H4 (cell line): ENCODE data around the gene ECE2. TPM values are rescaled to one million over a fixed set of nuclear protein-coding genes. Genes with fewer than 3 reads are reported as not detected.
"Not testable (repeated sequence)": the region's sequence is repeated elsewhere in the genome, so short reads cannot be mapped to it uniquely, and the experiment has no call there.

Experiments
- DNase-seq: peaks from one replicate; pipeline ENCODE4 v3.0.0-alpha.2; 2015; ENCODE audit warnings: low spot score
- total RNA-seq: library from RNA; depleted of rRNA; stranded (reverse); fragments of >200 nt; shearing (Covaris generic); gene quantifications from 2 replicates; pipeline ENCODE4 v1.2.3, GENCODE V29; 2014; rRNA removed

The ECE2 gene
- total RNA-seq, 1 experiment from 2014 or later = not detected

DNA sequence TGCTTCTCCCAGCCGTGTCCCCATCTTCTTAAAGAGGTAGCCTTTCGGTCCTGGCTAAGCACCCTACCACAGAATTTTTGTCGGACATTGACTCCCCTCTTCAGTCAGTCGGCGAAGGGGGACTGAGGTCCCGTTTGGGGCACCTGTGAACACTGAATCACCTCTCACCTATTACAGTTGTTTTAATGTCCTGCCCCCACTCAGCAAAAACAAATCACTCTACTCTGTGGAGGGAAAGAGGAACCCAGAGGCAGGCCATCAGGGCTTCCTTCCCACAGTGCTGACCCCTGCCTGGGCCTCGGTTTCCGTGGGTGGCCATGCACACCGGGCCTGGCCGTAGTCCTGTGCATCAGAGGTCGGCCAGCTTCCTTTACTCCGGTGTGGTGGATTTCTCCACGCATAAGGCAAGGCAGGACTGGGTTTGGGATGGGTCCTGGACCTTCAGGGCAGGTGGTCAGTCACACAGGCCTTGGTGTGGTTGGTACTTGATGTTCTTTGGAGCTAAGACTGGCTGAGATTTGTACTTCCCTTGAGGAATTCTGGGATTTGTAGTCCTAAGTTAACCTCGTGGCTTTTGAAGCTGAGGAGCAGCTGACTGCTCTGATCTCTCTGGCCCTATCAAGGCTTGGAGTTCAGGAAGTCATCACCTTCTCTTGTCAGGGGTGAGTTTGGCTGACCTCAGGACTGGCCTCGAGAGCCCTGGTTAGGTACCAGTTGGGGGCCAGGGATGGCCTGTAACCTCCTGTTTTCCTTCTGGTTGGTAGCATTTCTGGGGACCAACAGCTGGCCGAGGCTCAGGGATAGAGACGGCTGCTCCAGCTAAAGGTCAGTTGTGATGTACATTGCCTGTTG is 61.0 kb downstream of the ECE2 start:
- DNase-seq = no peak

DNA sequence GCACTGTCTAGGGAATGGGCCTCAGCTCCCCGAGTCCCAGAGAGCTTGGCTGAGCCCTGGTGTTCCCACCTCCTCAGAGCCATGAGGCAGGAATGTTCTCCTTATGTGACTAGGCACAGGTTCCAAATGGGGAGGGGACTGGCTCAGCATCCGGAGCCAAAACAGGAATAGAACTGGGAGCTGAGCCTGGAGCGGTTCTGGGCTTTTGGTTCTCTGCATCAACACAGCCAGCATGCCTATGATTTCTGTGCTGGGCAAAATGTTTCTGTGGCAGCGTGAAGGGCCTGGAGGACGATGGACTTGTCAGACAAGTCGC is 61.5 kb downstream of the ECE2 start, which contains the start of gene FAM131A:
TSS of gene FAM131A (plus strand) at position 202 of the 316 bp plus-strand sequence. CDS start at position 233, 31 bp downstream.
- no peak for DNase-seq

DNA sequence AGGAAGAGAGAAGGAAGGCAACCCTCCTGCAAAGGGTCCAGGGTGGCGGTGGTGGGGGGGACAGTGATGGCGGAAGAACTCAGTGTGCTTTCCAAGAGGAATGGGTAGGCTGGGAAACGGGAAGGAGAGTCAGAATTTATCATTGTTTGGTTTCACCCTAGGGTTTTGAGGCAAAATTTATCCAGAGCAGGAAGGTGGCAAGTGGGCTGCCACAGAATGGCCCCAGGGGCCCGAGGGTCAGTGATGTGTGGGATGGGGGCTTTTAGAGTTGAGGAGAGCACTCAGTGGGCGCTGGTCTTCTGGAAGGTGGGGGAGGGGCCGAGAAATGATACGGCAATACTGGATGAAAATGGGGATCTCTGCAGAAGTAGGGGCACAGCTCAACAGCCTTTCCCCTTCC is 62.2 kb downstream of the ECE2 start:
- no peak for DNase-seq

DNA sequence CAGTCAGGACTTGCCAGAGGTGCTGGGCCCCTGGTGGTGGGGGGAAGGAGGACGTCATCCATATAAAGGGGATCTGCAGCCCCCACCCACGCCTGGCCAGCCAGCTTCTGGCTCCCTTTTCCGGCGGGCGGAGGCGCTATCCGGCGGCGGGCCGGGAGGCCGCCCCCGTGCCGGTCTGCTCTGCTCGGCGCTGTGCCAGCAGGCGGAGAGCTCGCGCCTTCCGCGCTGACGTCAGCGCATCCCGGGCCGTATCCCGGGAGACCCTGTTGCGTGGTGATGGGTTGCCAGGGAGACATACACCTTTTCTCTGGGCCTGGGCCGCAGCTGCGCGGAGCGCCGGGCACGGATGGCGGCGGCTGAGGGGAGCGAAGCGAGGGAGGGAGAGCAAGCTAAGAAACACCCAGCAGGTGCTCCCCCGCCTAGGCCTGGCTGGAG is 62.7 kb downstream of the ECE2 start:
- DNase-seq = no peak

DNA sequence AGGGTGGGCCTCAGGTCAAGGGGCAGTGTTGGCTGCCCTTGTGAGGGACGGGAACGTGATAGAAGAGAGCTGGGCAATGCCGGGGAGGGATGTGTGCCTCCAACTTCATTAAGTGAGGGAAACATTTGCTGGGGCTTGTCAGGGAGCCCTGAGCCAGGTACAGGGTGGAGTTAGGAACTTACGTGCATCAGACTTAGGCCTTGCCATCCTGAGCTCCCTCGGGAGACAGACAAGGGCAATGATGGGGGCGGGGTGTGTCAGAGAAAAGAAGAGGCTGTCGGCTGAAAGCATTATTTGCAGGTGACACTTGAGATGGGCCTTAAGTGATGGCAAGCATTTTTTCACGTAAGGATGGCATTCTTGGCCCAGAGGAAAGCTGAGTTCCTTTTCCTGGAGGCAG is 63.2 kb downstream of the ECE2 start:
- no peak for DNase-seq

DNA sequence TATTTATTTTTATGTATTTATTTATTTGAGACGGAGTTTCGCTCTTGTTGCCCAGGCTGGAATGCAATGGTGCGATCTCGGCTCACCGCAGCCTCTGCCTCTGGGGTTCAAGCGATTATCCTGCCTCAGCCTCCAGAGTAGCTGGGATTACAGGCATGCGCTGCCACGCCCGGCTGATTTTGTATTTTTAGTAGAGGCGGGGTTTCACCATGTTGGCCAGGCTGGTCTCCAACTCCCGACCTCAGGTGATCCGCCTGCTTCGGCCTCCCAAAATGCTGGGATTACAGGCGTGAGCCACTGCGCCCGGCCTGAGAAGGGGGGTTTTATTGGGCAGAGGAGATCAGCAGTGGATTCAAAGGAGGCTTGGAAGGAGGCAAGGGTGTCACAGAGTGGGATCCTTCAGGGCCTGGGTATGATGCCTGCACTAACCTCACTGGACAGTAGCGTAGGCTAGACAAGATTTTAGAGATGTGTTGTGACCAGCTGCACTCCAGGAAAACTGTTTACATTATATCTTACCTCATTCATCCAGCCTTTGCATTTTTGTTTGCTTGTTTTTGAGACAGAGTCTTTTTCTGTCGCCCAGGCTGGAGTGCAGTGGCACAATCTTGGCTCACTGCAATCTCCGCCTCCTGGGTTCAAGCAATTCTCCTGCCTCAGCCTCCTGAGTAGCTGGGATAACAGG is 63.8 kb downstream of the ECE2 start:
- not testable (repeated sequence) for DNase-seq

DNA sequence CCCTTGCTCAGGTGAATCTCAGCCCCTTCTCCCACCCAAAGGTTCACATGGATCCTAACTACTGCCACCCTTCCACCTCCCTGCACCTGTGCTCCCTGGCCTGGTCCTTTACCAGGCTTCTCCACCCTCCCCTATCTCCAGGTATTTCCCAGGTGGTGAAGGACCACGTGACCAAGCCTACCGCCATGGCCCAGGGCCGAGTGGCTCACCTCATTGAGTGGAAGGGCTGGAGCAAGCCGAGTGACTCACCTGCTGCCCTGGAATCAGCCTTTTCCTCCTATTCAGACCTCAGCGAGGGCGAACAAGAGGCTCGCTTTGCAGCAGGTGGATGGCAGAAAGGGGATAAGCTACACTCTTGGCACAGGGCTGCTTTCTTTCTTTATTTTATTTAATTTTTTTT is 66.1 kb downstream of the ECE2 start:
- DNase-seq = no peak

Other genes starting within 250 kb of the ECE2 start
- not detected in 2 replicates for gene HTR3D, start 244.3 kb upstream of the ECE2 start, total RNA-seq
- not detected in 2 replicates for gene HTR3C, start 223.0 kb upstream of the ECE2 start, total RNA-seq
- gene HTR3E, start 179.0 kb upstream of the ECE2 start, total RNA-seq = not detected in 2 replicates
- gene EIF2B5, start 140.7 kb upstream of the ECE2 start, total RNA-seq = 60.7 and 70.1 TPM in 2 replicates
- 15.8 and 17.6 TPM in 2 replicates for gene DVL3, start 120.6 kb upstream of the ECE2 start, total RNA-seq
- gene AP2M1, start 101.2 kb upstream of the ECE2 start, total RNA-seq = 766 and 810 TPM in 2 replicates
- 18.5 and 36.8 TPM in 2 replicates for gene ABCF3, start 89.8 kb upstream of the ECE2 start, total RNA-seq
- gene VWA5B2, start 46.4 kb upstream of the ECE2 start, total RNA-seq = not detected in 2 replicates
- gene ALG3, start 27.1 kb upstream of the ECE2 start, total RNA-seq = 98.6 and 110 TPM in 2 replicates
- gene EEF1AKMT4, start 26.4 kb upstream of the ECE2 start, total RNA-seq = 19.5 and 21.6 TPM in 2 replicates
- 0.47 and 1.6 TPM in 2 replicates for gene CAMK2N2, start 14.5 kb upstream of the ECE2 start, total RNA-seq
- 691 and 864 TPM in 2 replicates for gene PSMD2, start 23.2 kb downstream of the ECE2 start, total RNA-seq
- 216 and 235 TPM in 2 replicates for gene EIF4G1, start 38.6 kb downstream of the ECE2 start, total RNA-seq
- 18.4 and 22.2 TPM in 2 replicates for gene FAM131A, start 61.6 kb downstream of the ECE2 start, total RNA-seq
- 3.3 and 4.7 TPM in 2 replicates for gene CLCN2, start 85.6 kb downstream of the ECE2 start, total RNA-seq
- 250 and 279 TPM in 2 replicates for gene POLR2H, start 85.7 kb downstream of the ECE2 start, total RNA-seq
- gene THPO, start 102.2 kb downstream of the ECE2 start, total RNA-seq = 0.43 and 0.74 TPM in 2 replicates
- gene CHRD, start 104.0 kb downstream of the ECE2 start, total RNA-seq = 1.3 and 3.6 TPM in 2 replicates